ACC112 (cell line): Measurements from ENCODE around the gene MAP2K5.

Source experiments
- H2AFZ ChIP-seq: fragments of 200-600 bp; sonication (generic); one replicate; pipeline ENCODE4 v1.6.0; 2017; ENCODE audit warnings: antibody characterized with exemption, low read length; ENCODE audit not compliant: unreplicated experiment
- H3K27ac ChIP-seq: fragments of 200-600 bp; sonication (generic); 2 replicates; pipeline ENCODE4 v1.5.1; 2014; ENCODE audit warnings: low read depth, mild to moderate bottlenecking, antibody characterized with exemption, low read length, moderate library complexity
- H3K27me3 ChIP-seq: fragments of 200-600 bp; sonication (generic); 2 replicates; pipeline ENCODE4 v1.6.1; 2014; ENCODE audit warnings: mild to moderate bottlenecking, antibody characterized with exemption, low read length, moderate library complexity, mixed read lengths; ENCODE audit not compliant: insufficient read depth
- H3K36me3 ChIP-seq: fragments of 200-600 bp; sonication (generic); 2 replicates; pipeline ENCODE4 v1.6.1; 2016; ENCODE audit warnings: mild to moderate bottlenecking, antibody characterized with exemption, low read length, moderate library complexity, mixed read lengths; ENCODE audit not compliant: insufficient read depth
- H3K4me1 ChIP-seq: fragments of 200-600 bp; sonication (generic); one replicate; pipeline ENCODE4 v1.6.1; 2016; ENCODE audit warnings: low read length, mixed read lengths; ENCODE audit not compliant: insufficient read depth, unreplicated experiment, control insufficient read depth
- H3K4me3 ChIP-seq: fragments of 200-600 bp; sonication (generic); 2 replicates; pipeline ENCODE4 v1.5.1; 2014; ENCODE audit warnings: mild to moderate bottlenecking, low read depth, low read length
- H3K79me2 ChIP-seq: fragments of 200-600 bp; sonication (generic); one replicate; pipeline ENCODE4 v1.6.0; 2016; ENCODE audit warnings: low read length; ENCODE audit not compliant: control insufficient read depth, unreplicated experiment, insufficient read depth

The MAP2K5 gene

DNA sequence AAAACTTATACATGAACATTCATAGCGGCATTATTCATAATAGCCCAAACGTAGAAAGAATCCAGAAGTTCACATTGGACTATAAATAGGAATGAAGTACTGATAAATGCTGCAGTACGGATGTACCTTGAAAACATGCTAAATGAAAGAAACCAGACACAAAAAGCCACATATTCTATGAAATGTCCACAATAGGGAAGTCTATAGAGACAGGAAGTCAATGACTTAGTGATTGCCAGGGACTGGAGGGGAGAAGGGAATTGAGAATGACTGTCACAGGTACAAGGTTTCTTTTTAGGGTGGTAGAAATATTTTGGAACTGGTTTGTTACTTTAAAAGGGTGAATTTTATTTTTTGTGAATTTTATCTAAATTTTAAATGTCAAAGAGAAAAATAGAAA is 211.4 kb downstream of the MAP2K5 start:
- H3K36me3 ChIP-seq, result no peaks in the 10 kb centered on the region; the same call in 1 of the 2 replicates
- H3K4me3 ChIP-seq, result no peak overlapping the region
- no peaks in the 10 kb centered on the region for H3K79me2 ChIP-seq
- no peak overlapping the region for H2AFZ ChIP-seq
- H3K27me3 ChIP-seq, result no peaks in the 10 kb centered on the region
- H3K27ac ChIP-seq, result no peak overlapping the region
- no peaks in the 10 kb centered on the region for H3K4me1 ChIP-seq

GRCh38 chr15:67755264-67755663 is 212.8 kb downstream of the MAP2K5 start:
- H3K27ac ChIP-seq, result no peak overlapping the region
- H3K4me1 ChIP-seq, result no peaks in the 10 kb centered on the region
- H3K4me3 ChIP-seq, result no peak overlapping the region
- H3K27me3 ChIP-seq, result no peaks in the 10 kb centered on the region
- no peak overlapping the region for H2AFZ ChIP-seq
- no peaks in the 10 kb centered on the region for H3K79me2 ChIP-seq
- H3K36me3 ChIP-seq, result no peaks in the 10 kb centered on the region; the same call in 1 of the 2 replicates

GRCh38 chr15:67755936-67756335 is 213.4 kb downstream of the MAP2K5 start:
- no peaks in the 10 kb centered on the region for H3K4me1 ChIP-seq
- H3K79me2 ChIP-seq, result no peaks in the 10 kb centered on the region
- H3K27me3 ChIP-seq, result no peaks in the 10 kb centered on the region
- H3K36me3 ChIP-seq, result no peaks in the 10 kb centered on the region; the same call in 1 of the 2 replicates
- H3K27ac ChIP-seq, result no peak overlapping the region
- no peak overlapping the region for H2AFZ ChIP-seq
- no peak overlapping the region for H3K4me3 ChIP-seq

DNA sequence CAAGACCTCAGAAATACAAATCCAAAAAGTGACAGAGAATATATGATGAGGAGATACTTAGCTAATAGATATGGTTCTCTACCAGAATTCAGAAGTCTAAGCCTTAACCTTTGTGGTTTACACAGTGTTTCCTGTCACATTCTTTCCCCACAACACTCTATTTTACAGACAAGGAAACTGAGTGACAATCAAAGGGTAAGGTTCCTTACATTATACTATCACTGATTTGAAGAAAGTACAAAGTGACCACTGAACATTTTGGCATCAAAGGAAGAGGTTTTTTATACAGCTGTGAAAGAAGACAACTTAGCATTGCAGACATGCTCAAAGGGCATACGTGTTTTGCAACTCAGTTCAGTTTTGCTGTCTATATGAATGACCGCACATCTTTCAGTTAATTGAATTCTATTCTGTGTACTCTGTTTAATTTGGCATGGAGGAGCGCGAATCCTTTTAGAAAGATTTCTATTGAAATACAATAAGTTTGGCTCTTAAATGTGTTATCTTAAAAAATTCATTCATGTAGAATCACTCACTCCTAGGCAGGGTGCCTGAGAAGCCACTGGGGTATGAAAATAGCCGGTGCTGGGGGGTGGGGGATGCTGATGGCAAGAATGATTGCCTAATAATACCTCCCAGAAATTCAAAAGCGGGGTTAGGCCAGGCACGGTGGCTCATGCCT is 216.3 kb downstream of the MAP2K5 start:
- Histone ChIP-seq H3K27me3 (no peaks in the 10 kb centered on the region), H3K36me3 (no peaks in the 10 kb centered on the region), H3K4me1 (no peaks in the 10 kb centered on the region), H3K27ac (no peak overlapping the region), H3K79me2 (no peaks in the 10 kb centered on the region), H3K4me3 (no peak overlapping the region), H2AFZ (no peak overlapping the region)

DNA sequence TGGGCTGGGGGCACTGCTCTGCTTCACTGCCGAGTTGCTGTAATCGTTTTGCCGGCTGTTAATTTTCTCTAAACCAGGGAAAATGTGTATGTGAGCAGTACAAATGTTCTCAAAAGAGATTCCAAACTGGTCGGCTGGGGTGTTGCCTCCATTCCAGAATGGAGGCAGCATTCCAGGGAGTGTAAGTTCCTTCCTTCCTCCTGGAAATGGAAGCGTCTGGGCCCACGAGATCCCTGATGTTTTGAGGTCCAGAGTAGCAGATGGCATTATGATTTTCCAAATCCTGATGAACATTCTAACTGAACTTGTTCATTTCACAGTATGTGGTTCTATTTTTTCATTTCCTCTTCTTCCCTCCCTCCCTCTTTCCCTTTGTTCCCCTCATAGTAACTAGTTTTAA is 218.4 kb downstream of the MAP2K5 start:
- Histone ChIP-seq H3K4me3 (no peak overlapping the region), H3K79me2 (no peaks in the 10 kb centered on the region), H2AFZ (no peak overlapping the region), H3K4me1 (no peaks in the 10 kb centered on the region), H3K36me3 (no peaks in the 10 kb centered on the region), H3K27me3 (no peaks in the 10 kb centered on the region), H3K27ac (no peak overlapping the region)

DNA sequence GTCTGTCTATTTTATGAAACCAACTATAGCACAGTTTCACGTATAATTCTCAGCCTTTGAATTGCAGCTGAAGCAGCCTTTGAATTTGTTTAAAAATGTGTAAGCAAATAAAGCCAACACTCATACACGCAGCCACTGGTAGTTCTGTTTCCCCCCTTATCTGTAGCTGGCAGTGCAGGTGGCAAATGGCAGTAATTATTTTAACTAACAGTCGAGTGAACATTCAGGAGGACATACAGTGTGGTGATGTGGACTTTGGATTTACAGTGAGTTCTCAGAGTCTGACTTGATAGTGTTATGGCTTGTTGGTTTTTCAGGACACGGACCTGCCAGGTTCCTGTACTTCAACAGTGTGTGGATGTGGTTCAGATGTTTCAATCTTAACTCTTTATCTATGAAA is 218.8 kb downstream of the MAP2K5 start:
- Histone ChIP-seq H3K27ac (no peak overlapping the region), H2AFZ (no peak overlapping the region), H3K36me3 (no peaks in the 10 kb centered on the region), H3K79me2 (no peaks in the 10 kb centered on the region), H3K27me3 (no peaks in the 10 kb centered on the region), H3K4me1 (no peaks in the 10 kb centered on the region), H3K4me3 (no peak overlapping the region)

DNA sequence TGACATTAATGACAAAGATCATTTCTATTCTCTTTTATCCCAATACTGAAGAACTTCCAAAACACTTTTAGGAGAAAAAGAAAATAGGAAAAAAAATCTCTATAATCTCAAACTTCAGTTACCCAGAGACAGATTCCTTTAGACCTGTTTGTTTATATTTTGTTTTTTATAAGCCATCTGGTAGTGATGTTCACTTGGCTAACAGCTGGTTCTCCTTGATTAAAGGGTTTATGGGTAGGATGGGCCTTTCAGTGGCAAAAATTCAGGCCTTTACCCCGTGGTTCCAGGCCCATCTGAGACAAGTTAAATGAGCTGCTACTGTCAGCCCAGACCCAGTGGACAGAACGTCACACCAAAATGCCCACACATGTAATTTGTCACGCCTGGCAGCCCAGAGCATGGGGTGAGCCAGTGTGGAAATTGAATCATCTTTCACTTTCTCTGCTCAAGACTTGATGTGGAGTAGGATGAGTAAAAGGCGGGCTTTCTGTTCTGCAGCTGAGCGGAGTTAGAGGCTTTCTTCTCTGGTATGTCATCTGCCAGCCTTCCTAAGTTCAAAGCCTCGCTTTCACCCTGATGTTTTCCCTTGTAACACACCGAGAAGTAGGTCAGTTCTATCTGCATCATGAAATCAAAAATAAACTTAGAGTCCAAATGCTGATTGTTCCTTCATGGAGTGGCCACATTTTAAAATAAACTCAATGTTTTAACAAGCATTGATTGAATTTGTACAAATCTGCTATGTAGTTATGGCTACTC is 220.3 kb downstream of the MAP2K5 start:
- Histone ChIP-seq H3K79me2 (no peaks in the 10 kb centered on the region), H3K4me1 (no peaks in the 10 kb centered on the region), H3K4me3 (no peak overlapping the region), H3K36me3 (no peaks in the 10 kb centered on the region), H2AFZ (no peak overlapping the region), H3K27ac (no peak overlapping the region), H3K27me3 (no peaks in the 10 kb centered on the region)

GRCh38 chr15:67765701-67766100 is 223.2 kb downstream of the MAP2K5 start:
- no peak overlapping the region for H2AFZ ChIP-seq
- H3K36me3 ChIP-seq, result no peaks in the 10 kb centered on the region
- H3K79me2 ChIP-seq, result no peaks in the 10 kb centered on the region
- no peak overlapping the region for H3K4me3 ChIP-seq
- H3K27ac ChIP-seq, result no peak overlapping the region
- H3K4me1 ChIP-seq, result no peaks in the 10 kb centered on the region
- no peaks in the 10 kb centered on the region for H3K27me3 ChIP-seq

DNA sequence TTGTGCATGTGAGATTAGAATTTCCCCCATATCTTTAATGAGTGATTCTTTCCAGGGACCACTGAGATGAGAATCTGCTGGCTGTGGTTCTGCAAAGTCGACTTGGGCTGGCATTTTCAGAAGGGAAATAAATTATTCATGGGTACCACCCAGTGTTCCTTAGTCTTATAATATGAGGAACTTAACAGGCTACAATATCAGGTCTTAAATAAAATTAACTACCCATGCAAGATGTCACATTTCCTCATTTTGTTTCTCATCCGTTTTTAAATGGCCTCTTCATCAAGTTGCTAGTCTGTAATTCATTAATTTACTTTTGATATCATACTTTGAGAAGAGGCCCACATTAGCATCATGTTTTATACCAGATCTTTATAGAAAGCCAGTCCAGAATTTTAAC is 224.5 kb downstream of the MAP2K5 start:
- Histone ChIP-seq H3K27ac (no peak overlapping the region), H3K4me3 (no peak overlapping the region), H3K36me3 (no peaks in the 10 kb centered on the region), H3K27me3 (no peaks in the 10 kb centered on the region), H2AFZ (no peak overlapping the region), H3K79me2 (no peaks in the 10 kb centered on the region), H3K4me1 (no peaks in the 10 kb centered on the region)

GRCh38 chr15:67768313-67768977 is 225.9 kb downstream of the MAP2K5 start:
- H3K36me3 ChIP-seq, result no peaks in the 10 kb centered on the region
- no peaks in the 10 kb centered on the region for H3K27me3 ChIP-seq
- no peak overlapping the region for H2AFZ ChIP-seq
- no peak overlapping the region for H3K4me3 ChIP-seq
- no peaks in the 10 kb centered on the region for H3K79me2 ChIP-seq
- no peak overlapping the region for H3K27ac ChIP-seq
- no peaks in the 10 kb centered on the region for H3K4me1 ChIP-seq
